Breast epithelium (tissue), 3 donors: ENCODE measurements around the gene HEXIM2.

Experiments
- CTCF ChIP-seq, 3 donors: fragments of 450-650 bp; IDR thresholded peaks; one replicate each; pipeline ENCODE4 v1.5.1; 2016 to 2017; ENCODE audit warnings: antibody characterized with exemption in 3 of 3, mild to moderate bottlenecking in 3 of 3, moderate library complexity in 3 of 3
- POLR2A ChIP-seq: fragments of 450-650 bp; IDR thresholded peaks from one replicate; pipeline ENCODE4 v1.6.1; 2016; ENCODE audit warnings: antibody characterized with exemption, mild to moderate bottlenecking, moderate library complexity
- POLR2AphosphoS5 ChIP-seq, 3 donors: sonication (generic); formaldehyde crosslinking; IDR thresholded peaks; one replicate each; pipeline ENCODE4 v1.6.1; 2017; ENCODE audit warnings: antibody characterized with exemption in 3 of 3

- TF ChIP-seq POLR2A, result no peak
- TF ChIP-seq POLR2AphosphoS5 (IDR thresholded peaks at IDR 0.05), result peak in 2 of 3 donors; percentile 72 to 80
- peak; percentile 95 to 99 (median 99) for TF ChIP-seq CTCF (IDR thresholded peaks at IDR 0.05)
Measured at GRCh38 chr17:45197555-45198334, 36.1 kb downstream of the HEXIM2 start.
